HepG2 (cell line): Measurements from ENCODE around the gene MTF1. TPM values are rescaled to one million over a fixed set of nuclear protein-coding genes. Genes with fewer than 3 reads are reported as not detected.

Source experiments
- AGO1 ChIP-seq: fragments of 200-400 bp; formaldehyde crosslinking; IDR thresholded peaks from 2 replicates; pipeline ENCODE4 v1.6.1; 2017; ENCODE audit warnings: mild to moderate bottlenecking, low read depth, low read length, moderate library complexity; ENCODE audit not compliant: poor library complexity, severe bottlenecking
- ASH2L ChIP-seq: fragments of 300-600, 200-600 bp; sonication (generic); IDR thresholded peaks from 2 replicates; pipeline ENCODE4 v1.7.0; 2017; ENCODE audit warnings: low read depth, mild to moderate bottlenecking, moderate library complexity, mixed read lengths, low read length; ENCODE audit not compliant: insufficient read length
- EHMT2 ChIP-seq: fragments of 200-600 bp; sonication (generic); IDR thresholded peaks from 2 replicates; pipeline ENCODE4 v1.7.0; 2017; ENCODE audit warnings: antibody characterized with exemption, low read depth, low read length, borderline replicate concordance
- FOSL2 ChIP-seq: sonication (generic); formaldehyde crosslinking; IDR thresholded peaks from 2 replicates; pipeline ENCODE4 v1.4.0; 2020; ENCODE audit warnings: missing genetic modification reagents
- HNRNPH1 ChIP-seq: fragments of 200-400 bp; formaldehyde crosslinking; optimal IDR thresholded peaks from 2 replicates; pipeline ENCODE3; 2017; ENCODE audit warnings: mild to moderate bottlenecking, low read depth, low read length
- JUN ChIP-seq: sonication (generic); formaldehyde crosslinking; IDR thresholded peaks from 2 replicates; pipeline ENCODE4 v1.4.0; 2020; ENCODE audit warnings: mild to moderate bottlenecking, missing genetic modification reagents
- KMT2A ChIP-seq: sonication (generic); formaldehyde crosslinking; IDR thresholded peaks from 2 replicates; pipeline ENCODE4 v1.4.0; 2020; ENCODE audit warnings: missing genetic modification reagents
- MTF2 ChIP-seq: sonication (generic); formaldehyde crosslinking; IDR thresholded peaks from 2 replicates; pipeline ENCODE4 v1.5.0; 2020; ENCODE audit warnings: missing genetic modification reagents, borderline replicate concordance
- NFIC ChIP-seq: IDR thresholded peaks from 2 replicates; pipeline ENCODE4 v1.6.1; 2012; ENCODE audit warnings: mild to moderate bottlenecking, low read length, inconsistent platforms
- PAF1 ChIP-seq: IDR thresholded peaks from 2 replicates; pipeline ENCODE4 v1.6.1; 2016; ENCODE audit warnings: missing genetic modification reagents, missing compliant biosample characterization
- SOX13 ChIP-seq, 3 experiments: fragments of 450-650 bp in 1 of 3; sonication (generic) in 1 of 3; formaldehyde crosslinking in 1 of 3; IDR thresholded peaks in 2 of 3; conservative IDR thresholded peaks in 1 of 3; 2 replicates each; pipeline versions ENCODE4 v1.5.0 to v1.6.1; 2016 to 2020; ENCODE audit warnings: antibody characterized with exemption in 1 of 3, mild to moderate bottlenecking in 1 of 3, missing compliant biosample characterization in 1 of 3, missing genetic modification reagents in 1 of 3, moderate library complexity in 1 of 3
- ZC3H4 ChIP-seq: sonication (generic); formaldehyde crosslinking; IDR thresholded peaks from 2 replicates; pipeline ENCODE4 v1.4.0; 2020; ENCODE audit warnings: missing genetic modification reagents, borderline replicate concordance
- ZFX ChIP-seq: sonication (generic); formaldehyde crosslinking; IDR thresholded peaks from 2 replicates; pipeline ENCODE4 v1.4.0; 2020; ENCODE audit warnings: mild to moderate bottlenecking, low read depth, missing genetic modification reagents, moderate library complexity
- ZFY ChIP-seq: sonication (generic); formaldehyde crosslinking; IDR thresholded peaks from 2 replicates; pipeline ENCODE4 v1.4.0; 2020; ENCODE audit warnings: missing genetic modification reagents
- ZKSCAN8 ChIP-seq: IDR thresholded peaks from 2 replicates; pipeline ENCODE4 v1.6.1; 2016; ENCODE audit warnings: borderline replicate concordance, missing genetic modification reagents, missing compliant biosample characterization
- ZNF143 ChIP-seq: sonication (generic); formaldehyde crosslinking; IDR thresholded peaks from 2 replicates; pipeline ENCODE4 v1.4.0; 2020; ENCODE audit warnings: missing genetic modification reagents
- ZNF296 ChIP-seq: sonication (generic); formaldehyde crosslinking; conservative IDR thresholded peaks from 2 replicates; pipeline ENCODE4 v1.5.0; 2020; ENCODE audit warnings: mild to moderate bottlenecking, missing genetic modification reagents
- ZNF326 ChIP-seq: sonication (generic); formaldehyde crosslinking; IDR thresholded peaks from 2 replicates; pipeline ENCODE4 v1.4.0; 2020; ENCODE audit warnings: missing genetic modification reagents, borderline replicate concordance
- ZNF549 ChIP-seq: sonication (generic); formaldehyde crosslinking; IDR thresholded peaks from 2 replicates; pipeline ENCODE4 v1.5.0; 2020; ENCODE audit warnings: missing genetic modification reagents
- ZNF75D ChIP-seq: sonication (generic); formaldehyde crosslinking; IDR thresholded peaks from 2 replicates; pipeline ENCODE4 v1.8.1; 2023; ENCODE audit warnings: missing genetic modification reagents, mild to moderate bottlenecking, borderline replicate concordance
- ZNF775 ChIP-seq: sonication (generic); formaldehyde crosslinking; IDR thresholded peaks from 2 replicates; pipeline ENCODE4 v1.4.0; 2020; ENCODE audit warnings: missing genetic modification reagents, mild to moderate bottlenecking, moderate library complexity, borderline replicate concordance
- ZSCAN30 ChIP-seq: sonication (generic); formaldehyde crosslinking; IDR thresholded peaks from 2 replicates; pipeline ENCODE4 v1.5.0; 2020; ENCODE audit warnings: mild to moderate bottlenecking, missing genetic modification reagents
- polyA plus RNA-seq, 8 experiments: library from polyadenylated mRNA; depleted of rRNA in 3 of 8; stranded (reverse) in 7 of 8; unstranded in 1 of 8; fragments of >200 nt; fragmentation: Illumina TruSeq in 4 of 8; extraction: Trizol in 4 of 8; gene quantifications; 2 replicates each; pipeline versions ENCODE4 v1.2.1 to v1.2.3, GENCODE V29; 2011 to 2016; ENCODE audit warnings: low read depth in 4 of 8, missing spikeins in 1 of 8, mixed read lengths in 1 of 8; ENCODE audit not compliant: insufficient read depth in 1 of 8
- total RNA-seq, 5 experiments: library from RNA; depleted of rRNA; stranded (reverse); fragments of >200 nt; fragmentation: Illumina TruSeq; extraction: Trizol; gene quantifications; 2 replicates each; pipeline ENCODE4 v1.2.3, GENCODE V29; 2016; ENCODE audit warnings: low read depth in 1 of 5
- TF ChIP-seq, protein P1 (sequence below): sonication (generic); formaldehyde crosslinking; IDR thresholded peaks from 2 replicates; pipeline ENCODE4 v1.8.1; 2023; ENCODE audit warnings: missing genetic modification reagents, mild to moderate bottlenecking, borderline replicate concordance
- TF ChIP-seq, protein P2 (sequence below): sonication (generic); formaldehyde crosslinking; IDR thresholded peaks from 2 replicates; pipeline ENCODE4 v1.9.0; 2021; ENCODE audit warnings: missing genetic modification reagents, mild to moderate bottlenecking, borderline replicate concordance
- TF ChIP-seq, protein P3 (sequence below): sonication (generic); formaldehyde crosslinking; IDR thresholded peaks from 2 replicates; pipeline ENCODE4 v1.9.0; 2021; ENCODE audit warnings: missing genetic modification reagents, borderline replicate concordance
- TF ChIP-seq, protein P4 (sequence below): sonication (generic); formaldehyde crosslinking; IDR thresholded peaks from 2 replicates; pipeline ENCODE4 v1.4.0; 2020; ENCODE audit warnings: mild to moderate bottlenecking, missing genetic modification reagents, borderline replicate concordance

Gene MTF1
- total and polyA plus RNA-seq, 2 of the 13 experiments (the other 11 are each of a cell fraction or from before 2014, with no cell fraction given) = 2.4 to 3.3 TPM

DNA sequence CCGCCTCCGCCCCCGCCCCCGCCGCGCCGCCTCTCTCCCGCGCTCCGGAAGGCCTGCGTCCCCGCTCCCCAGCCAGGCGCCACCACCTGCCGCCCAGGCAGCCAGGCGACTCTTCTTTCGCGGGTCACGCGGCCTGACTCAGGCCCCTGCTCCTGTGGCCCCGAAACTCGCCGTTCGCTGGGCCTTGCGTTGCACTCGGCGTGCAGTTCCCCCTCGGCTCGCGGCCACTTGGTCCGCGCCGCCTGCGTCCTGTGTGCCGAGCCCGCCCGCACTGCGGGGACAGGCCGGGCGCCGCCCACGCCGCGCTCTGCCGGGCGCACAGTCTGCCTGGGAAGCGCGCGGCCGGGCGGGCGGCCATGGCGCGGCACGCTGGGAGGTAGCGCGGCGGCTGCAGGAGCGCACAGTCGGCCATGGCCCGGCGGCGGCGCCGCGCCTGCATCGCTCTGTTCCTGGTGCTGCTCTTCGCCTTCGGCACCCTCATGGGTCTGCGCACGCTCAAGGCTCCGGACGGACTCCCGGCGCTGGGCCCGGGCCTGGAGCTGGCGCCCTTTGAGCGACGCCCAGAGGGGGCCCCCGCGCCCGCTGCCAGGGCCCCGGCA is 65.5 kb downstream of the MTF1 start, which contains the start of gene MANEAL (continued):
- TF ChIP-seq ZNF549 = no peak
- TF ChIP-seq, protein P1, sequence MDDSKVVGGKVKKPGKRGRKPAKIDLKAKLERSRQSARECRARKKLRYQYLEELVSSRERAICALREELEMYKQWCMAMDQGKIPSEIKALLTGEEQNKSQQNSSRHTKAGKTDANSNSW = no peak; the same call in 1 of the 2 replicates
- TF ChIP-seq KMT2A (CRISPR knock-in tag) = 0 out of 2 replicates have a peak, but pooled peaks have one; percentile 43
- TF ChIP-seq, protein P2, sequence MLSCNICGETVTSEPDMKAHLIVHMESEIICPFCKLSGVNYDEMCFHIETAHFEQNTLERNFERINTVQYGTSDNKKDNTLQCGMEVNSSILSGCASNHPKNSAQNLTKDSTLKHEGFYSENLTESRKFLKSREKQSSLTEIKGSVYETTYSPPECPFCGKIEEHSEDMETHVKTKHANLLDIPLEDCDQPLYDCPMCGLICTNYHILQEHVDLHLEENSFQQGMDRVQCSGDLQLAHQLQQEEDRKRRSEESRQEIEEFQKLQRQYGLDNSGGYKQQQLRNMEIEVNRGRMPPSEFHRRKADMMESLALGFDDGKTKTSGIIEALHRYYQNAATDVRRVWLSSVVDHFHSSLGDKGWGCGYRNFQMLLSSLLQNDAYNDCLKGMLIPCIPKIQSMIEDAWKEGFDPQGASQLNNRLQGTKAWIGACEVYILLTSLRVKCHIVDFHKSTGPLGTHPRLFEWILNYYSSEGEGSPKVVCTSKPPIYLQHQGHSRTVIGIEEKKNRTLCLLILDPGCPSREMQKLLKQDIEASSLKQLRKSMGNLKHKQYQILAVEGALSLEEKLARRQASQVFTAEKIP (CRISPR knock-in tag) = no peak
- TF ChIP-seq, protein P3, sequence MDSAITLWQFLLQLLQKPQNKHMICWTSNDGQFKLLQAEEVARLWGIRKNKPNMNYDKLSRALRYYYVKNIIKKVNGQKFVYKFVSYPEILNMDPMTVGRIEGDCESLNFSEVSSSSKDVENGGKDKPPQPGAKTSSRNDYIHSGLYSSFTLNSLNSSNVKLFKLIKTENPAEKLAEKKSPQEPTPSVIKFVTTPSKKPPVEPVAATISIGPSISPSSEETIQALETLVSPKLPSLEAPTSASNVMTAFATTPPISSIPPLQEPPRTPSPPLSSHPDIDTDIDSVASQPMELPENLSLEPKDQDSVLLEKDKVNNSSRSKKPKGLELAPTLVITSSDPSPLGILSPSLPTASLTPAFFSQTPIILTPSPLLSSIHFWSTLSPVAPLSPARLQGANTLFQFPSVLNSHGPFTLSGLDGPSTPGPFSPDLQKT (CRISPR knock-in tag) = no peak; the same call in 1 of the 2 replicates
- TF ChIP-seq ASH2L = no peak
- no peak for TF ChIP-seq ZC3H4 (CRISPR knock-in tag)
- TF ChIP-seq FOSL2 = no peak
- TF ChIP-seq, protein P4, sequence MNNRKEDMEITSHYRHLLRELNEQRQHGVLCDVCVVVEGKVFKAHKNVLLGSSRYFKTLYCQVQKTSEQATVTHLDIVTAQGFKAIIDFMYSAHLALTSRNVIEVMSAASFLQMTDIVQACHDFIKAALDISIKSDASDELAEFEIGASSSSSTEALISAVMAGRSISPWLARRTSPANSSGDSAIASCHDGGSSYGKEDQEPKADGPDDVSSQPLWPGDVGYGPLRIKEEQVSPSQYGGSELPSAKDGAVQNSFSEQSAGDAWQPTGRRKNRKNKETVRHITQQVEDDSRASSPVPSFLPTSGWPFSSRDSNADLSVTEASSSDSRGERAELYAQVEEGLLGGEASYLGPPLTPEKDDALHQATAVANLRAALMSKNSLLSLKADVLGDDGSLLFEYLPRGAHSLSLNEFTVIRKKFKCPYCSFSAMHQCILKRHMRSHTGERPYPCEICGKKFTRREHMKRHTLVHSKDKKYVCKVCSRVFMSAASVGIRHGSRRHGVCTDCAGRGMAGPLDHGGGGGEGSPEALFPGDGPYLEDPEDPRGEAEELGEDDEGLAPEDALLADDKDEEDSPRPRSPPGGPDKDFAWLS (CRISPR knock-in tag) = no peak
- no peak for TF ChIP-seq SOX13 (IDR thresholded peaks at IDR 0.05)
- TF ChIP-seq SOX13 (CRISPR knock-in tag; conservative IDR thresholded peaks at IDR 0.05 in 1 of 2, IDR thresholded peaks at IDR 0.05 in 1 of 2) = peak in 1 of 2 experiments; percentile 11; a peak in 1 of 4 replicates
- no peak for TF ChIP-seq ZNF775 (CRISPR knock-in tag)
- TF ChIP-seq ZNF75D (CRISPR knock-in tag) = no peak
- no peak for TF ChIP-seq JUN (CRISPR knock-in tag)
- no peak for TF ChIP-seq ZSCAN30 (CRISPR knock-in tag)
- no peak for TF ChIP-seq MTF2
- no peak for TF ChIP-seq PAF1 (CRISPR knock-in tag)
- no peak for TF ChIP-seq AGO1
- no peak for TF ChIP-seq NFIC
- no peak for TF ChIP-seq ZKSCAN8
- TF ChIP-seq EHMT2 = no peak
- 0 out of 2 replicates have a peak, but pooled peaks have one; percentile 9 for TF ChIP-seq ZNF143 (CRISPR knock-in tag)
- no peak for TF ChIP-seq ZNF326
- TF ChIP-seq ZFY (CRISPR knock-in tag) = peak; percentile 95
- no peak for TF ChIP-seq HNRNPH1
- TF ChIP-seq ZFX = peak; percentile 95
- no peak for TF ChIP-seq ZNF296 (CRISPR knock-in tag)
